Ovary (tissue), 9 donors: Measurements from ENCODE around the gene IL1RAP. TPM values are rescaled to one million over a fixed set of nuclear protein-coding genes. Genes with fewer than 3 reads are reported as not detected.

Experiments used
- DNase-seq, 5 donors: peaks; one replicate each; pipeline ENCODE4 v3.0.0-alpha.2; 2019 to 2020
- H3K27ac ChIP-seq, 2 donors: fragments of 200-600 bp; one replicate each; pipeline versions ENCODE4 v1.5.1 to v1.8.0; 2019 to 2022
- H3K27me3 ChIP-seq: fragments of 200-600 bp; one replicate; pipeline ENCODE4 v1.8.0; 2022
- H3K36me3 ChIP-seq: fragments of 200-600 bp; sonication (generic); one replicate; pipeline ENCODE4 v1.5.1; 2019
- H3K4me1 ChIP-seq: one replicate; pipeline ENCODE4 v1.8.1; 2013; ENCODE audit warnings: mild to moderate bottlenecking, moderate library complexity; ENCODE audit not compliant: insufficient read depth
- H3K4me3 ChIP-seq: fragments of 200-600 bp; sonication (generic); one replicate; pipeline ENCODE4 v1.5.1; 2017
- H3K9me3 ChIP-seq, 2 donors: fragments of 200-600 bp in 1 of 2; sonication (generic) in 1 of 2; one replicate each; pipeline versions ENCODE4 v1.5.1 to v1.8.1; 2013 to 2019; ENCODE audit warnings: mild to moderate bottlenecking in 1 of 2, moderate library complexity in 1 of 2
- CTCF ChIP-seq, 3 donors: fragments of 450-650 bp in 2 of 3; fragments of 200-600 bp in 1 of 3; IDR thresholded peaks; one replicate each; pipeline versions ENCODE4 v1.5.1 to v1.8.0; 2016 to 2022; ENCODE audit warnings: antibody characterized with exemption in 3 of 3, mild to moderate bottlenecking in 1 of 3
- EP300 ChIP-seq: sonication (generic); formaldehyde crosslinking; IDR thresholded peaks from one replicate; pipeline ENCODE4 v1.6.1; 2017; ENCODE audit warnings: antibody characterized with exemption
- POLR2A ChIP-seq: fragments of 450-650 bp; IDR thresholded peaks from one replicate; pipeline ENCODE4 v1.6.1; 2017; ENCODE audit warnings: antibody characterized with exemption, mild to moderate bottlenecking, moderate library complexity
- WGBS, 3 donors: extraction: QIAGEN DNeasy Blood & Tissue Kit in 1 of 3; methylation state at CpG; one replicate each; pipeline versions ENCODE4 v1.1.5 to v1.1.7; 2013 to 2017; 5-methylcytosine and 5-hydroxymethylcytosine counted together
- intact Hi-C, 4 donors: fragments of 100-400 bp; cut with DNase I; formaldehyde crosslinking; loops; one replicate each; pipeline versions ENCODE4 v1.11.0 to v1.15.1; 2022 to 2023
- polyA plus RNA-seq, 2 donors: library from polyadenylated mRNA; stranded (reverse); fragments of 200-250 nt in 1 of 2; fragments of 350-450 nt in 1 of 2; fragmentation: Illumina TruSeq in 1 of 2; extraction: RNeasy Lipid Tissue Mini Kit (QIAGEN cat#74804) in 1 of 2; gene quantifications; one replicate each; pipeline ENCODE4 v1.2.3, GENCODE V29; 2013 to 2014
- total RNA-seq, 7 donors: library from RNA; depleted of rRNA in 2 of 7; stranded (reverse); fragments of >200 nt in 2 of 7; fragmentation: NEBNext Ultra II Directional in 3 of 7; extraction: Animal tissue kit (Norgen Biotek cat#: 25700) in 3 of 7; gene quantifications; one replicate each; pipeline versions ENCODE4 v1.1.0 to v1.2.4, GENCODE V29; 2016 to 2023
- donor health status: DM: no; HTN: no; CAD: no; lungs with moderate emphysema.
- donor health status: DM: no; HTN: no; CAD: no.
- donor health status: Bipolar disorder and iron deficiency.
- donor health status: DM: yes; HTN: yes; CAD: no.
- donor health status: DM: no; HTN: no; CAD: no.
- donor health status: DM: yes; HTN: yes; CAD: no.

Gene IL1RAP
- total and polyA plus RNA-seq, 9 donors: 3.2 to 20.3 (median 7.8) TPM

DNA sequence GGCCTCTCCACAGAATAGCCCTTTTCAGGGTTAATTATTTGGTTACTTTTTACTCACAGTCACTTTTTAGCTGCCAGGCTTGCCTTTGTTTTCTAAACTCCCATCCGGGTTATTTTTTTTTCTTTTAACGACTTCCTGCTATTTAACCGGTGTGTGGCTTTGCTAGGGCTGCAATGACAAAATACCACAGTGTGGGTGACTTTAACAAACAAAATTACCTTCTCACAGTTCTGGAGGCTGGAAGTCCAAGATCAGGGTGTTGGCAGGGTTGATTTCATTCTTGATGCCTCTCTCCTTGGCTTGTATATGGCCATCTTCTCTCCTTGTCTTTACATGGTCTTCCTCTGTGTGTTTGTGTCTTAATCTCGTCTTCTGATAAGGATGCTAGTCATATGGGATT is 91.5 kb downstream of the IL1RAP start:
- no peak for TF ChIP-seq CTCF (IDR thresholded peaks at IDR 0.05)
- no peak for DNase-seq
- H3K4me1 ChIP-seq: peaks cover 4% of the 10 kb centered on the region
- H3K27me3 ChIP-seq: no peaks in the 10 kb centered on the region
- 20 to 38% (median 35%) methylated on average over 4 of the region's 4 CpGs for WGBS, 3 donors
- no peak overlapping the region for H3K27ac ChIP-seq
- intact Hi-C loops: no loop called here
- H3K36me3 ChIP-seq: no peaks in the 10 kb centered on the region
- H3K9me3 ChIP-seq: no peaks in the 10 kb centered on the region
- no peak overlapping the region for H3K4me3 ChIP-seq

DNA sequence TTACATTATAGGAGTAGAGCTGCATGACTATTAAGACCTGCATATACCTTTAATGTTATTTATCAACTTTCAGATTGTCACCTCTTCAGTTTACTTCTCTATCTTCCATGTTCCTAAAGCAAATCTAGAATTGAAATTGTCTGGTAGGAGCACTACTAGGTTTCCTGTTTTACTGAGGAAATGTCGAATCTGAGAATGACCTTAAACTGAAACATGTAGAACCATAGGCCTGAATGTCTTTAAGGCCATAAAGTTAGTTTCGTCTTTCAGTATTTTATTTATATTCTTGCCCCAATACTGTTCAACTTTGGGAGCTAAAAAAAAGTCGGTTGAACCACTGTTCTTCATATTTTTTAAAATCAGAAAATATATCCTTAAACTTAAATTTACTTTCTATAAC is 92.7 kb downstream of the IL1RAP start:
- Histone ChIP-seq H3K27me3 (no peaks in the 10 kb centered on the region), H3K4me1 (peaks cover 3% of the 10 kb centered on the region), H3K27ac (no peak overlapping the region), H3K9me3 (no peaks in the 10 kb centered on the region), H3K36me3 (no peaks in the 10 kb centered on the region), H3K4me3 (no peak overlapping the region)
- DNase-seq: no peak
- WGBS, 3 donors: 63 to 85% (median 64%) methylated on average over 3 of the region's 3 CpGs
- TF ChIP-seq POLR2A (no peak), EP300 (no peak), CTCF (IDR thresholded peaks at IDR 0.05) (no peak)
- intact Hi-C loops: no loop called here

- 80 to 90% (median 81%) methylated on average over 2 of the region's 2 CpGs for WGBS, 3 donors
- no peak overlapping the region for H3K4me3 ChIP-seq
- intact Hi-C loops: no loop called here
- H3K9me3 ChIP-seq: no peaks in the 10 kb centered on the region
- no peak overlapping the region for H3K27ac ChIP-seq
- no peaks in the 10 kb centered on the region for H3K4me1 ChIP-seq
- H3K27me3 ChIP-seq: no peaks in the 10 kb centered on the region
- no peak for TF ChIP-seq EP300
- TF ChIP-seq POLR2A: no peak
- TF ChIP-seq CTCF (IDR thresholded peaks at IDR 0.05): no peak
- H3K36me3 ChIP-seq: no peaks in the 10 kb centered on the region
- no peak for DNase-seq
These were observed 93.1 kb downstream of the IL1RAP start for GRCh38 chr3:190607021-190607420.

DNA sequence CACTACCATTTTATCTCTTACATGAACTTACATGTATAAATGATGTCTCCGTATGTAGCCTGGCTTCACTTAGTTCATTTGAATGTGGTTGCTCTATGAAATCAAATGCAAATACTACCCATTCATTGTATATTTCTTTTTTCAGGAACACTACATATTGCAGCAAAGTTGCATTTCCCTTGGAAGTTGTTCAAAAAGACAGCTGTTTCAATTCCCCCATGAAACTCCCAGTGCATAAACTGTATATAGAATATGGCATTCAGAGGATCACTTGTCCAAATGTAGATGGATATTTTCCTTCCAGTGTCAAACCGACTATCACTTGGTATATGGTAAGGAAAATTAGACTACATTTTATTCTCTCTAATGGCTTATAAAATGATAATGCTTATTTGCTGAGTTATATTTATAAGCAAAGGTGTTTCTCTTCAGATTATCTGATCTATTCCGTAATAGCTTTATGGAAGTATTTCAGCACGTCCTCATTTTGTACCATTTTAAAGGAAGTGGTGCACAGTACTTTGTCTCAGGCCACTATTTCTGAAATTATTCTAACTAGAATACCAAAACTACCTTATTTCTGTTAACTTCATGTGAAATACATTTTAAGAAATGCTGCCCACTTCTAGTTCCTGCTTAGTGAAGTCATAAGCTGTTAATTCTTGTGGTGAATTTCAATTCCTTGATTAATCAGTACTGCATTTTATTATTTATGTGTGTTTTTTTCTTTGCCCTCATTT is 95.1 kb downstream of the IL1RAP start:
- intact Hi-C loops: no loop called here
- WGBS, 3 donors: 92 to 94% (median 92%) methylated on average over 4 of the region's 4 CpGs
- Histone ChIP-seq H3K9me3 (no peaks in the 10 kb centered on the region), H3K4me1 (no peaks in the 10 kb centered on the region), H3K4me3 (no peak overlapping the region), H3K36me3 (no peaks in the 10 kb centered on the region), H3K27ac (no peak overlapping the region), H3K27me3 (no peaks in the 10 kb centered on the region)
- no peak for TF ChIP-seq CTCF (IDR thresholded peaks at IDR 0.05)
- TF ChIP-seq EP300: no peak
- no peak for DNase-seq
